H1 (cell line): Measurements from ENCODE around the gene CNDP2. TPM values are rescaled to one million over a fixed set of nuclear protein-coding genes. Genes with fewer than 3 reads are reported as not detected.

ENCODE experiments used
- CTCF ChIA-PET: fragments of 300-600 bp; sonication (Branson Sonifier 250); formaldehyde crosslinking; loops from one replicate; lab custom pipeline; 2021; ENCODE audit not compliant: partially characterized antibody; lab: Charles Lee
- POLR2A ChIA-PET: fragments of 300-600 bp; sonication (Branson Sonifier 250); formaldehyde crosslinking; loops from one replicate; lab custom pipeline; 2021; ENCODE audit warnings: inconsistent platforms; ENCODE audit not compliant: partially characterized antibody; lab: Charles Lee
- DNase-seq, 2 experiments: peaks; one replicate each; pipeline versions ENCODE4 v3.0.0 to v3.0.0-alpha.2; 2010 to 2022; ENCODE audit warnings: low spot score in 2 of 2, low read depth in 1 of 2, mixed read lengths in 1 of 2
- FAIRE-seq: peaks from 2 replicates; lab custom pipeline; 2011; peaks lifted over from hg19 to GRCh38; lab: Jason Lieb, UNC
- H2AFZ ChIP-seq: 2 replicates; pipeline ENCODE4 v1.8.1; 2012; ENCODE audit warnings: low read length, inconsistent platforms
- H2AK5ac ChIP-seq: 2 replicates; pipeline ENCODE4 v1.6.1; 2013; ENCODE audit warnings: low read depth, low read length
- H2BK120ac ChIP-seq: replicated peaks from 2 replicates; pipeline ENCODE3; 2013; ENCODE audit warnings: low read depth, low read length, inconsistent platforms
- H2BK12ac ChIP-seq: 2 replicates; pipeline ENCODE4 v1.6.1; 2013; ENCODE audit warnings: low read depth, low read length
- H2BK15ac ChIP-seq: 2 replicates; pipeline ENCODE4 v1.6.1; 2013; ENCODE audit warnings: low read length
- H2BK20ac ChIP-seq: 2 replicates; pipeline ENCODE4 v1.6.1; 2013; ENCODE audit warnings: low read length
- H2BK5ac ChIP-seq: 2 replicates; pipeline ENCODE4 v1.6.1; 2013; ENCODE audit warnings: low read depth, low read length
- H3K14ac ChIP-seq: 2 replicates; pipeline ENCODE4 v1.6.1; 2013; ENCODE audit warnings: inconsistent platforms; ENCODE audit not compliant: insufficient read length
- H3K18ac ChIP-seq: 2 replicates; pipeline ENCODE4 v1.6.1; 2013; ENCODE audit warnings: low read length; ENCODE audit errors: extremely low read depth
- H3K23ac ChIP-seq: 2 replicates; pipeline ENCODE4 v1.6.1; 2013; ENCODE audit warnings: inconsistent platforms; ENCODE audit not compliant: insufficient read length
- H3K23me2 ChIP-seq: 2 replicates; pipeline ENCODE4 v1.6.1; 2013; ENCODE audit warnings: low read depth, low read length
- H3K27ac ChIP-seq: 2 replicates; pipeline ENCODE4 v1.6.1; 2011; ENCODE audit warnings: low read depth, low read length, inconsistent platforms
- H3K27me3 ChIP-seq, 4 experiments: replicated peaks in 1 of 4; 1 replicate in 1 of 4; 2 replicates in 3 of 4; pipeline versions ENCODE4 v1.6.1 to v1.8.1; 2011 to 2013; ENCODE audit warnings: low read length in 3 of 4, mild to moderate bottlenecking in 3 of 4, inconsistent platforms in 2 of 4, mixed read lengths in 2 of 4, moderate library complexity in 1 of 4; ENCODE audit not compliant: control insufficient read depth in 3 of 4, insufficient read depth in 3 of 4; ENCODE audit errors: extremely low read depth in 1 of 4
- H3K36me3 ChIP-seq, 4 experiments: 2 replicates each; pipeline versions ENCODE4 v1.6.1 to v1.8.1; 2011 to 2013; ENCODE audit warnings: mild to moderate bottlenecking in 4 of 4, low read length in 3 of 4, moderate library complexity in 2 of 4, control low read depth in 1 of 4, inconsistent platforms in 1 of 4; ENCODE audit not compliant: insufficient read depth in 4 of 4, control insufficient read depth in 2 of 4
- H3K4ac ChIP-seq: replicated peaks from 2 replicates; pipeline ENCODE3; 2013; ENCODE audit warnings: low read length, low read depth, mixed read lengths, inconsistent platforms; ENCODE audit not compliant: insufficient read length
- H3K4me1 ChIP-seq, 4 experiments: replicated peaks in 1 of 4; 1 replicate in 1 of 4; 2 replicates in 3 of 4; pipeline versions ENCODE4 v1.6.1 to v1.8.1; 2011 to 2013; ENCODE audit warnings: low read length in 3 of 4, inconsistent platforms in 2 of 4, mixed read lengths in 1 of 4; ENCODE audit not compliant: insufficient read depth in 4 of 4, control insufficient read depth in 3 of 4
- H3K4me2 ChIP-seq, 2 experiments: 2 replicates each; pipeline versions ENCODE4 v1.6.1 to v1.8.1; 2011 to 2013; ENCODE audit warnings: low read depth in 2 of 2, low read length in 2 of 2, control low read depth in 1 of 2, inconsistent platforms in 1 of 2, mild to moderate bottlenecking in 1 of 2; ENCODE audit not compliant: insufficient read depth in 1 of 2
- H3K4me3 ChIP-seq, 4 experiments: fragments of 200-600, 300-600 bp in 1 of 4; sonication (generic), shearing (Covaris generic), sonication (Bioruptor Twin) in 1 of 4; 2 replicates each; pipeline versions ENCODE4 v1.5.1 to v1.8.1; 2011 to 2016; ENCODE audit warnings: low read length in 4 of 4, low read depth in 3 of 4, control low read depth in 2 of 4, inconsistent platforms in 2 of 4, mild to moderate bottlenecking in 2 of 4, mixed read lengths in 1 of 4, moderate library complexity in 1 of 4; ENCODE audit not compliant: insufficient read depth in 2 of 4; ENCODE audit errors: extremely low read depth in 1 of 4
- H3K56ac ChIP-seq: replicated peaks from 2 replicates; pipeline ENCODE3; 2013; ENCODE audit warnings: low read depth, mild to moderate bottlenecking, mixed read lengths, low read length, inconsistent platforms; ENCODE audit not compliant: insufficient read length
- H3K79me1 ChIP-seq: 2 replicates; pipeline ENCODE4 v1.6.1; 2013; ENCODE audit warnings: low read depth, low read length, control low read depth
- H3K79me2 ChIP-seq, 2 experiments: 2 replicates each; pipeline versions ENCODE4 v1.6.1 to v1.8.1; 2012 to 2013; ENCODE audit warnings: low read length in 2 of 2, mild to moderate bottlenecking in 2 of 2, inconsistent platforms in 1 of 2; ENCODE audit not compliant: insufficient read depth in 2 of 2, control insufficient read depth in 1 of 2
- H3K9ac ChIP-seq, 4 experiments: replicated peaks in 1 of 4; 1 replicate in 1 of 4; 2 replicates in 3 of 4; pipeline versions ENCODE4 v1.6.1 to v1.8.1; 2011 to 2013; ENCODE audit warnings: low read depth in 3 of 4, low read length in 3 of 4, control low read depth in 2 of 4, mild to moderate bottlenecking in 2 of 4, moderate library complexity in 2 of 4, inconsistent platforms in 1 of 4; ENCODE audit errors: extremely low read depth in 1 of 4
- H3K9me3 ChIP-seq, 2 experiments: 2 replicates each; pipeline versions ENCODE4 v1.6.1 to v1.8.1; 2012 to 2013; ENCODE audit warnings: mild to moderate bottlenecking in 2 of 2, moderate library complexity in 2 of 2, control low read depth in 1 of 2, inconsistent platforms in 1 of 2, low read depth in 1 of 2, low read length in 1 of 2, mixed read lengths in 1 of 2; ENCODE audit not compliant: insufficient read depth in 2 of 2
- H4K20me1 ChIP-seq, 2 experiments: replicated peaks in 1 of 2; 2 replicates each; pipeline versions ENCODE3 to v1.8.1; 2011 to 2013; ENCODE audit warnings: inconsistent platforms in 2 of 2, low read length in 2 of 2, mild to moderate bottlenecking in 1 of 2; ENCODE audit not compliant: insufficient read depth in 2 of 2, control insufficient read depth in 1 of 2
- H4K5ac ChIP-seq: 2 replicates; pipeline ENCODE4 v1.6.1; 2013; ENCODE audit warnings: low read length, low read depth, mixed read lengths, inconsistent platforms; ENCODE audit not compliant: insufficient read length
- H4K8ac ChIP-seq: 2 replicates; pipeline ENCODE4 v1.8.0; 2013; ENCODE audit warnings: mild to moderate bottlenecking, moderate library complexity, low read length, inconsistent platforms; ENCODE audit not compliant: insufficient read depth; ENCODE audit errors: extremely low read depth
- H4K91ac ChIP-seq: replicated peaks from 2 replicates; pipeline ENCODE3; 2013; ENCODE audit warnings: low read length, mixed read lengths, inconsistent platforms; ENCODE audit not compliant: insufficient read length
- BACH1 ChIP-seq: IDR thresholded peaks from 2 replicates; pipeline ENCODE4 v1.6.1; 2012; ENCODE audit warnings: low read length, improper control_type of control experiment
- BCL11A ChIP-seq, 2 experiments: IDR thresholded peaks; one replicate each; pipeline ENCODE4 v1.6.1; 2011; ENCODE audit warnings: low read depth in 2 of 2, low read length in 2 of 2, mild to moderate bottlenecking in 2 of 2
- CEBPB ChIP-seq: IDR thresholded peaks from 2 replicates; pipeline ENCODE4 v1.6.1; 2012; ENCODE audit warnings: low read depth, low read length
- EZH2 ChIP-seq: fragments of 200-600 bp; sonication (generic); IDR thresholded peaks from 2 replicates; pipeline ENCODE4 v1.7.1; 2012; ENCODE audit warnings: low read depth, mild to moderate bottlenecking, moderate library complexity, low read length, inconsistent platforms; ENCODE audit not compliant: severe bottlenecking
- GTF2F1 ChIP-seq: IDR thresholded peaks from 2 replicates; pipeline ENCODE4 v1.6.1; 2012; ENCODE audit warnings: low read depth, low read length, improper control_type of control experiment, borderline replicate concordance
- NRF1 ChIP-seq: IDR thresholded peaks from 2 replicates; pipeline ENCODE4 v1.6.1; 2011; ENCODE audit warnings: mild to moderate bottlenecking, low read depth, low read length, improper control_type of control experiment
- PHF8 ChIP-seq: fragments of 200-600 bp; sonication (generic); conservative IDR thresholded peaks from 2 replicates; pipeline ENCODE4 v1.7.1; 2012; ENCODE audit warnings: low read depth, mild to moderate bottlenecking, inconsistent platforms, low read length, moderate library complexity
- SP1 ChIP-seq: IDR thresholded peaks from 2 replicates; pipeline ENCODE4 v1.6.1; 2011; ENCODE audit warnings: low read depth, low read length
- SP2 ChIP-seq: IDR thresholded peaks from 2 replicates; pipeline ENCODE4 v1.6.1; 2012; ENCODE audit warnings: mild to moderate bottlenecking, low read length, inconsistent platforms
- TAF7 ChIP-seq: optimal IDR thresholded peaks from 2 replicates; pipeline ENCODE3; 2011; ENCODE audit warnings: low read depth, mild to moderate bottlenecking, inconsistent platforms, low read length, moderate library complexity, borderline replicate concordance
- ZNF274 ChIP-seq: IDR thresholded peaks from 2 replicates; pipeline ENCODE4 v1.7.0; 2012; ENCODE audit warnings: low read length, borderline replicate concordance; ENCODE audit errors: extremely low read depth
- WGBS, 2 experiments: shearing (Covaris generic) in 1 of 2; methylation state at CpG; one replicate each; pipeline versions ENCODE4 v1.1.6 to v1.1.7; 2013 to 2015; ENCODE audit warnings: low lambda C conversion rate in 2 of 2, mixed read lengths in 2 of 2, inconsistent platforms in 1 of 2, low coverage in 1 of 2, missing lambda C conversion rate in 1 of 2; ENCODE audit not compliant: insufficient replicate concordance in 2 of 2, insufficient coverage in 1 of 2, insufficient read length in 1 of 2; ENCODE audit errors: extremely low coverage in 1 of 2, missing lambda C conversion rate in 1 of 2; 5-methylcytosine and 5-hydroxymethylcytosine counted together
- polyA plus RNA-seq, 7 experiments: library from polyadenylated mRNA; depleted of rRNA in 3 of 7; stranded (reverse) in 5 of 7; unstranded in 2 of 7; fragments of >200 nt in 5 of 7; fragments of 200-250 nt in 2 of 7; gene quantifications; 1 replicate in 5 of 7; 2 replicates in 1 of 7; 4 replicates in 1 of 7; pipeline versions ENCODE4 v1.2.1 to v1.2.3, GENCODE V29; 2011 to 2013; ENCODE audit warnings: missing spikeins in 2 of 7, mixed read lengths in 2 of 7
- total RNA-seq: library from RNA; stranded (reverse); fragmentation: NEBNext Ultra II Directional; extraction: Animal tissue kit (Norgen Biotek cat#: 25700); gene quantifications from 2 replicates; pipeline ENCODE4 v1.2.1, GENCODE V29; 2021

CNDP2 gene
- total and polyA plus RNA-seq, 2 of the 8 experiments (the other 6 are each of a cell fraction or from before 2014, with no cell fraction given), result 71.8 to 243 TPM

DNA sequence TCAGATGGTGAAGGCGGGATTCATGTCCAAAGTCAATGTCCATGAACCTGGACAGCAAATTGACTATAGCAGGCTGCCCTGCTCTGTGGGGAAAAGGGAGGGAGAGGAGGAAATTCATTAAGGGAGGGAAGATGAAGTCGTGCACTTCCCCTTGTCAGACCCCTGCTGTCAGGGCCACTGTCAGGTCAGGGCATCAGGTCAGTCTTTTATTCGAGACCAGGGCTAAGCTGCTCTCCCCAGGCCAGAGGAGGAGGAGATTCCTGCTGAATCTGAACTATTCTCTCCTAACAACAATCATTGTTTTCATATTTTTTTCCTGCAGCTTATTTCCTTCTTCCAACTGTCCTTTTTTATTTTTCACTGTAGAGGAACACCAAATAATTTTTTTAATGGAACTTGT is 55.3 kb downstream of the CNDP2 start:
- no peak overlapping the region for H4K8ac ChIP-seq
- H3K23ac ChIP-seq, result no peak overlapping the region
- H3K27ac ChIP-seq, result no peak overlapping the region
- H2AK5ac ChIP-seq, result no peak overlapping the region
- ChIA-PET POLR2A (interaction anchor here (1.0 kb wide), 1 partner anchor 8 kb away, joined by 3 read pairs; no protein-coding TSS in a partner anchor), CTCF (interaction anchor here (0.6 to 4.0 kb wide), 47 partner anchors 10 to 1850 kb away, joined by 3 to 16 read pairs (median 4); partner anchors contain the start of genes CNDP1 and CNDP2)
- no peak overlapping the region for H2BK5ac ChIP-seq
- 48% methylated on average over 3 of the region's 3 CpGs; no CpG with 5 or more reads in 1 of the 2 experiments for WGBS, 2 experiments
- no peaks in the 10 kb centered on the region for H3K4me1 ChIP-seq
- no peak overlapping the region for H3K4ac ChIP-seq
- no peak overlapping the region for H3K4me2 ChIP-seq
- no peak overlapping the region for H3K14ac ChIP-seq
- no peak overlapping the region for H3K56ac ChIP-seq
- no peak overlapping the region for H2BK120ac ChIP-seq
- H3K79me2 ChIP-seq, result no peaks in the 10 kb centered on the region
- H2AFZ ChIP-seq, result no peak overlapping the region
- no peak overlapping the region for H2BK12ac ChIP-seq
- no peak overlapping the region for H3K18ac ChIP-seq
- no peak overlapping the region for H4K91ac ChIP-seq
- H4K20me1 ChIP-seq, result no peaks in the 10 kb centered on the region
- no peak for TF ChIP-seq SP1
- TF ChIP-seq BCL11A (IDR thresholded peaks at IDR 0.05; ENCODE audit: low read depth in 2 of 2, low read length in 2 of 2), result no peak
- no peak for TF ChIP-seq SP2
- TF ChIP-seq EZH2, result no peak
- no peak for TF ChIP-seq TAF7
- no peak for TF ChIP-seq NRF1
- TF ChIP-seq BACH1, result no peak
- no peak for TF ChIP-seq CEBPB
- TF ChIP-seq ZNF274, result no peak
- TF ChIP-seq PHF8, result no peak
- no peak for TF ChIP-seq GTF2F1
- no peaks in the 10 kb centered on the region; the same call in 1 of the 2 replicates for H3K23me2 ChIP-seq
- no peak overlapping the region for H2BK15ac ChIP-seq
- no peak overlapping the region for H3K4me3 ChIP-seq
- H3K36me3 ChIP-seq, result no peaks in the 10 kb centered on the region
- FAIRE-seq, result no peak
- no peak overlapping the region for H2BK20ac ChIP-seq
- H4K5ac ChIP-seq, result no peak overlapping the region
- DNase-seq, result no peak
- H3K9ac ChIP-seq, result no peak overlapping the region
- peaks cover 20 to 27% of the 10 kb centered on the region in 2 experiments for H3K9me3 ChIP-seq
- no peaks in the 10 kb centered on the region for H3K27me3 ChIP-seq
- no peaks in the 10 kb centered on the region for H3K79me1 ChIP-seq
